ENCODE data around the gene DCLK3.

Gene DCLK3

GRCh38 chr3:36811768-36812167, 47.4 kb upstream of the DCLK3 start:
- DNase-seq = no peak
- Histone ChIP-seq H3K36me3 (replicated peaks; ENCODE audit: insufficient read depth, low read length) (no peaks in the 10 kb centered on the region), H3K9ac (ENCODE audit: low read length) (no peak overlapping the region), H4K20me1 (ENCODE audit: insufficient read depth, low read length) (no peaks in the 10 kb centered on the region), H3F3A (ENCODE audit: insufficient read depth, low read length) (no peaks in the 10 kb centered on the region), H3K27me3 (replicated peaks; ENCODE audit: insufficient read depth, low read length) (no peaks in the 10 kb centered on the region), H3K9me3 (replicated peaks; ENCODE audit: insufficient read depth, low read length) (no peaks in the 10 kb centered on the region), H3K4me3 (ENCODE audit: low read length) (no peak overlapping the region), H3K79me2 (ENCODE audit: low read length) (no peaks in the 10 kb centered on the region), H3K9me2 (replicated peaks; ENCODE audit: insufficient read depth, low read length) (no peaks in the 10 kb centered on the region), H2AFZ (ENCODE audit: low read length) (no peak overlapping the region), H3K27ac (ENCODE audit: low read length) (no peak overlapping the region), H3K4me2 (ENCODE audit: low read depth, low read length) (no peak overlapping the region), H3K4me1 (ENCODE audit: low read length) (no peaks in the 10 kb centered on the region)
- TF ChIP-seq EZH2 (optimal IDR thresholded peaks at IDR 0.05; ENCODE audit: low read depth, low read length) = no peak
- TF ChIP-seq EZH2phosphoT487 (IDR thresholded peaks at IDR 0.05; ENCODE audit: low read length) = no peak
- TF ChIP-seq, protein P1, sequence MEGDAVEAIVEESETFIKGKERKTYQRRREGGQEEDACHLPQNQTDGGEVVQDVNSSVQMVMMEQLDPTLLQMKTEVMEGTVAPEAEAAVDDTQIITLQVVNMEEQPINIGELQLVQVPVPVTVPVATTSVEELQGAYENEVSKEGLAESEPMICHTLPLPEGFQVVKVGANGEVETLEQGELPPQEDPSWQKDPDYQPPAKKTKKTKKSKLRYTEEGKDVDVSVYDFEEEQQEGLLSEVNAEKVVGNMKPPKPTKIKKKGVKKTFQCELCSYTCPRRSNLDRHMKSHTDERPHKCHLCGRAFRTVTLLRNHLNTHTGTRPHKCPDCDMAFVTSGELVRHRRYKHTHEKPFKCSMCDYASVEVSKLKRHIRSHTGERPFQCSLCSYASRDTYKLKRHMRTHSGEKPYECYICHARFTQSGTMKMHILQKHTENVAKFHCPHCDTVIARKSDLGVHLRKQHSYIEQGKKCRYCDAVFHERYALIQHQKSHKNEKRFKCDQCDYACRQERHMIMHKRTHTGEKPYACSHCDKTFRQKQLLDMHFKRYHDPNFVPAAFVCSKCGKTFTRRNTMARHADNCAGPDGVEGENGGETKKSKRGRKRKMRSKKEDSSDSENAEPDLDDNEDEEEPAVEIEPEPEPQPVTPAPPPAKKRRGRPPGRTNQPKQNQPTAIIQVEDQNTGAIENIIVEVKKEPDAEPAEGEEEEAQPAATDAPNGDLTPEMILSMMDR (IDR thresholded peaks at IDR 0.05; ENCODE audit: low read length) = no peak

- Histone ChIP-seq H3K4me3 (ENCODE audit: low read length) (no peak overlapping the region), H3K9me2 (replicated peaks; ENCODE audit: insufficient read depth, low read length) (no peaks in the 10 kb centered on the region), H3K27ac (ENCODE audit: low read length) (no peak overlapping the region), H3K9me3 (replicated peaks; ENCODE audit: insufficient read depth, low read length) (no peaks in the 10 kb centered on the region), H3K36me3 (replicated peaks; ENCODE audit: insufficient read depth, low read length) (no peaks in the 10 kb centered on the region), H3F3A (ENCODE audit: insufficient read depth, low read length) (no peaks in the 10 kb centered on the region), H3K9ac (ENCODE audit: low read length) (no peak overlapping the region), H3K27me3 (replicated peaks; ENCODE audit: insufficient read depth, low read length) (no peaks in the 10 kb centered on the region), H2AFZ (ENCODE audit: low read length) (no peak overlapping the region), H3K4me1 (ENCODE audit: low read length) (no peaks in the 10 kb centered on the region), H3K4me2 (ENCODE audit: low read depth, low read length) (no peak overlapping the region), H3K79me2 (ENCODE audit: low read length) (no peaks in the 10 kb centered on the region), H4K20me1 (ENCODE audit: insufficient read depth, low read length) (no peaks in the 10 kb centered on the region)
- no peak for DNase-seq
- TF ChIP-seq EZH2 (optimal IDR thresholded peaks at IDR 0.05; ENCODE audit: low read depth, low read length) = no peak
- no peak for TF ChIP-seq EZH2phosphoT487 (IDR thresholded peaks at IDR 0.05; ENCODE audit: low read length)
- TF ChIP-seq, protein P1 (IDR thresholded peaks at IDR 0.05; ENCODE audit: low read length) = no peak
These were observed 40.1 kb upstream of the DCLK3 start for GRCh38 chr3:36804295-36805055.

DNA sequence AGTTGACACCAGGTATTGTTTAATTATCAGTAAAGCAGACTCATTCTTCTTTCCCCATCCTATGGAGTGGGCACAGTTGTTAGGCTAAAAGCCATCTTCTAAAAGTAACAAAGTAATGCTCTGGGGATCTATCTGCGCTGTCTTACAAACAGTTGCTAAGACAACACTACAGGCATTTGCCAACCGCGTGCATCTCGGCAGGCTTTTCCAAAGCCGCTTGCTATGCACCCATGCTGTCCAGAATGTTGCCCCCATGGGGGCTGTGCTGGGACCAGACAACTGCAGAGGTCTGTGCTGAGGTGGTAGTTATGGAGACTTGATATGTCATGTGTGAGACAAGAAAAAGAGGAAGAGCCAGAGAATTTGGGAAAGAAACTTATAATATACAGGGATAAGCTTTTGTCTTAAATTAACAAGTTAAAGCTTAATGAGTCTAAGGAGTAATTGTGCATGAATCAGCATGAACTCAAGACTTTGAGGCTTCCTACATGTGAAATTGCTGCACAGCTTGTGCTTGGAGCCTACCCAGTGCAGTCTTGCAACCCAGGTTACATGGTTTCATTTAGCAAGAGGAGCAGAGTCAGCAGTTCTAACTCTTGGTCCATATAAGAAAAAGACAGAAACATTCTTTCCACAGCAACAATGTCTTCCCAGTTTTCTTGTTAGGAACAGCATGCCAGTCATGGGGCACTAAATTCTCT, 38.9 kb upstream of the DCLK3 start:
- TF ChIP-seq, protein P1 (IDR thresholded peaks at IDR 0.05; ENCODE audit: low read length) = no peak
- TF ChIP-seq EZH2 (optimal IDR thresholded peaks at IDR 0.05; ENCODE audit: low read depth, low read length) (no peak), EZH2phosphoT487 (IDR thresholded peaks at IDR 0.05; ENCODE audit: low read length) (no peak)
- no peaks in the 10 kb centered on the region for H3K9me2 ChIP-seq (replicated peaks; ENCODE audit: insufficient read depth, low read length)
- H3K4me1 ChIP-seq (ENCODE audit: low read length) = no peaks in the 10 kb centered on the region
- H3K9me3 ChIP-seq (replicated peaks; ENCODE audit: insufficient read depth, low read length) = no peaks in the 10 kb centered on the region
- H3K4me2 ChIP-seq (ENCODE audit: low read depth, low read length) = no peak overlapping the region
- H4K20me1 ChIP-seq (ENCODE audit: insufficient read depth, low read length) = no peaks in the 10 kb centered on the region
- H3K27me3 ChIP-seq (replicated peaks; ENCODE audit: insufficient read depth, low read length) = no peaks in the 10 kb centered on the region
- H3K9ac ChIP-seq (ENCODE audit: low read length) = no peak overlapping the region
- H3K36me3 ChIP-seq (replicated peaks; ENCODE audit: insufficient read depth, low read length) = no peaks in the 10 kb centered on the region
- no peak for DNase-seq
- H3F3A ChIP-seq (ENCODE audit: insufficient read depth, low read length) = no peaks in the 10 kb centered on the region
- H3K27ac ChIP-seq (ENCODE audit: low read length) = no peak overlapping the region
- no peak overlapping the region for H2AFZ ChIP-seq (ENCODE audit: low read length)
- no peak overlapping the region for H3K4me3 ChIP-seq (ENCODE audit: low read length)
- H3K79me2 ChIP-seq (ENCODE audit: low read length) = no peaks in the 10 kb centered on the region

Data from MM.1S (cell line).